H1 (cell line): Measurements from ENCODE around the gene PAX9. TPM values are rescaled to one million over a fixed set of nuclear protein-coding genes. Genes with fewer than 3 reads are reported as not detected.

Experiments used
- CTCF ChIA-PET: fragments of 300-600 bp; sonication (Branson Sonifier 250); formaldehyde crosslinking; loops from one replicate; lab custom pipeline; 2021; ENCODE audit not compliant: partially characterized antibody; lab: Charles Lee
- POLR2A ChIA-PET: fragments of 300-600 bp; sonication (Branson Sonifier 250); formaldehyde crosslinking; loops from one replicate; lab custom pipeline; 2021; ENCODE audit warnings: inconsistent platforms; ENCODE audit not compliant: partially characterized antibody; lab: Charles Lee
- DNase-seq, 2 experiments: peaks; one replicate each; pipeline versions ENCODE4 v3.0.0 to v3.0.0-alpha.2; 2010 to 2022; ENCODE audit warnings: low spot score in 2 of 2, low read depth in 1 of 2, mixed read lengths in 1 of 2
- FAIRE-seq: peaks from 2 replicates; lab custom pipeline; 2011; peaks lifted over from hg19 to GRCh38; lab: Jason Lieb, UNC
- H2AFZ ChIP-seq: 2 replicates; pipeline ENCODE4 v1.8.1; 2012; ENCODE audit warnings: low read length, inconsistent platforms
- H2AK5ac ChIP-seq: 2 replicates; pipeline ENCODE4 v1.6.1; 2013; ENCODE audit warnings: low read depth, low read length
- H2BK120ac ChIP-seq: replicated peaks from 2 replicates; pipeline ENCODE3; 2013; ENCODE audit warnings: low read depth, low read length, inconsistent platforms
- H2BK12ac ChIP-seq: 2 replicates; pipeline ENCODE4 v1.6.1; 2013; ENCODE audit warnings: low read depth, low read length
- H2BK15ac ChIP-seq: 2 replicates; pipeline ENCODE4 v1.6.1; 2013; ENCODE audit warnings: low read length
- H2BK20ac ChIP-seq: 2 replicates; pipeline ENCODE4 v1.6.1; 2013; ENCODE audit warnings: low read length
- H2BK5ac ChIP-seq: 2 replicates; pipeline ENCODE4 v1.6.1; 2013; ENCODE audit warnings: low read depth, low read length
- H3K14ac ChIP-seq: 2 replicates; pipeline ENCODE4 v1.6.1; 2013; ENCODE audit warnings: inconsistent platforms; ENCODE audit not compliant: insufficient read length
- H3K18ac ChIP-seq: 2 replicates; pipeline ENCODE4 v1.6.1; 2013; ENCODE audit warnings: low read length; ENCODE audit errors: extremely low read depth
- H3K23ac ChIP-seq: 2 replicates; pipeline ENCODE4 v1.6.1; 2013; ENCODE audit warnings: inconsistent platforms; ENCODE audit not compliant: insufficient read length
- H3K23me2 ChIP-seq: 2 replicates; pipeline ENCODE4 v1.6.1; 2013; ENCODE audit warnings: low read depth, low read length
- H3K27ac ChIP-seq: 2 replicates; pipeline ENCODE4 v1.6.1; 2011; ENCODE audit warnings: low read depth, low read length, inconsistent platforms
- H3K27me3 ChIP-seq, 4 experiments: replicated peaks in 1 of 4; 1 replicate in 1 of 4; 2 replicates in 3 of 4; pipeline versions ENCODE4 v1.6.1 to v1.8.1; 2011 to 2013; ENCODE audit warnings: low read length in 3 of 4, mild to moderate bottlenecking in 3 of 4, inconsistent platforms in 2 of 4, mixed read lengths in 2 of 4, moderate library complexity in 1 of 4; ENCODE audit not compliant: control insufficient read depth in 3 of 4, insufficient read depth in 3 of 4; ENCODE audit errors: extremely low read depth in 1 of 4
- H3K36me3 ChIP-seq, 4 experiments: 2 replicates each; pipeline versions ENCODE4 v1.6.1 to v1.8.1; 2011 to 2013; ENCODE audit warnings: mild to moderate bottlenecking in 4 of 4, low read length in 3 of 4, moderate library complexity in 2 of 4, control low read depth in 1 of 4, inconsistent platforms in 1 of 4; ENCODE audit not compliant: insufficient read depth in 4 of 4, control insufficient read depth in 2 of 4
- H3K4ac ChIP-seq: replicated peaks from 2 replicates; pipeline ENCODE3; 2013; ENCODE audit warnings: low read length, low read depth, mixed read lengths, inconsistent platforms; ENCODE audit not compliant: insufficient read length
- H3K4me1 ChIP-seq, 4 experiments: replicated peaks in 1 of 4; 1 replicate in 1 of 4; 2 replicates in 3 of 4; pipeline versions ENCODE4 v1.6.1 to v1.8.1; 2011 to 2013; ENCODE audit warnings: low read length in 3 of 4, inconsistent platforms in 2 of 4, mixed read lengths in 1 of 4; ENCODE audit not compliant: insufficient read depth in 4 of 4, control insufficient read depth in 3 of 4
- H3K4me2 ChIP-seq, 2 experiments: 2 replicates each; pipeline versions ENCODE4 v1.6.1 to v1.8.1; 2011 to 2013; ENCODE audit warnings: low read depth in 2 of 2, low read length in 2 of 2, control low read depth in 1 of 2, inconsistent platforms in 1 of 2, mild to moderate bottlenecking in 1 of 2; ENCODE audit not compliant: insufficient read depth in 1 of 2
- H3K4me3 ChIP-seq, 4 experiments: fragments of 200-600, 300-600 bp in 1 of 4; sonication (generic), shearing (Covaris generic), sonication (Bioruptor Twin) in 1 of 4; 2 replicates each; pipeline versions ENCODE4 v1.5.1 to v1.8.1; 2011 to 2016; ENCODE audit warnings: low read length in 4 of 4, low read depth in 3 of 4, control low read depth in 2 of 4, inconsistent platforms in 2 of 4, mild to moderate bottlenecking in 2 of 4, mixed read lengths in 1 of 4, moderate library complexity in 1 of 4; ENCODE audit not compliant: insufficient read depth in 2 of 4; ENCODE audit errors: extremely low read depth in 1 of 4
- H3K56ac ChIP-seq: replicated peaks from 2 replicates; pipeline ENCODE3; 2013; ENCODE audit warnings: low read depth, mild to moderate bottlenecking, mixed read lengths, low read length, inconsistent platforms; ENCODE audit not compliant: insufficient read length
- H3K79me1 ChIP-seq: 2 replicates; pipeline ENCODE4 v1.6.1; 2013; ENCODE audit warnings: low read depth, low read length, control low read depth
- H3K79me2 ChIP-seq, 2 experiments: 2 replicates each; pipeline versions ENCODE4 v1.6.1 to v1.8.1; 2012 to 2013; ENCODE audit warnings: low read length in 2 of 2, mild to moderate bottlenecking in 2 of 2, inconsistent platforms in 1 of 2; ENCODE audit not compliant: insufficient read depth in 2 of 2, control insufficient read depth in 1 of 2
- H3K9ac ChIP-seq, 4 experiments: replicated peaks in 1 of 4; 1 replicate in 1 of 4; 2 replicates in 3 of 4; pipeline versions ENCODE4 v1.6.1 to v1.8.1; 2011 to 2013; ENCODE audit warnings: low read depth in 3 of 4, low read length in 3 of 4, control low read depth in 2 of 4, mild to moderate bottlenecking in 2 of 4, moderate library complexity in 2 of 4, inconsistent platforms in 1 of 4; ENCODE audit errors: extremely low read depth in 1 of 4
- H3K9me3 ChIP-seq, 2 experiments: 2 replicates each; pipeline versions ENCODE4 v1.6.1 to v1.8.1; 2012 to 2013; ENCODE audit warnings: mild to moderate bottlenecking in 2 of 2, moderate library complexity in 2 of 2, control low read depth in 1 of 2, inconsistent platforms in 1 of 2, low read depth in 1 of 2, low read length in 1 of 2, mixed read lengths in 1 of 2; ENCODE audit not compliant: insufficient read depth in 2 of 2
- H4K20me1 ChIP-seq, 2 experiments: replicated peaks in 1 of 2; 2 replicates each; pipeline versions ENCODE3 to v1.8.1; 2011 to 2013; ENCODE audit warnings: inconsistent platforms in 2 of 2, low read length in 2 of 2, mild to moderate bottlenecking in 1 of 2; ENCODE audit not compliant: insufficient read depth in 2 of 2, control insufficient read depth in 1 of 2
- H4K5ac ChIP-seq: 2 replicates; pipeline ENCODE4 v1.6.1; 2013; ENCODE audit warnings: low read length, low read depth, mixed read lengths, inconsistent platforms; ENCODE audit not compliant: insufficient read length
- H4K8ac ChIP-seq: 2 replicates; pipeline ENCODE4 v1.8.0; 2013; ENCODE audit warnings: mild to moderate bottlenecking, moderate library complexity, low read length, inconsistent platforms; ENCODE audit not compliant: insufficient read depth; ENCODE audit errors: extremely low read depth
- H4K91ac ChIP-seq: replicated peaks from 2 replicates; pipeline ENCODE3; 2013; ENCODE audit warnings: low read length, mixed read lengths, inconsistent platforms; ENCODE audit not compliant: insufficient read length
- BACH1 ChIP-seq: IDR thresholded peaks from 2 replicates; pipeline ENCODE4 v1.6.1; 2012; ENCODE audit warnings: low read length, improper control_type of control experiment
- BRCA1 ChIP-seq: IDR thresholded peaks from 2 replicates; pipeline ENCODE4 v1.6.1; 2012; ENCODE audit warnings: low read depth, low read length, improper control_type of control experiment
- CBX5 ChIP-seq: fragments of 300-800, 300-1000 bp; sonication (generic); IDR thresholded peaks from 2 replicates; pipeline ENCODE4 v1.7.1; 2016; ENCODE audit warnings: antibody characterized with exemption, low read length, low read depth
- CHD1 ChIP-seq: IDR thresholded peaks from 2 replicates; pipeline ENCODE4 v1.6.1; 2012; ENCODE audit warnings: low read depth, low read length, improper control_type of control experiment
- CREB1 ChIP-seq: IDR thresholded peaks from 2 replicates; pipeline ENCODE4 v1.6.1; 2012; ENCODE audit warnings: inconsistent platforms
- FOSL1 ChIP-seq: IDR thresholded peaks from 2 replicates; pipeline ENCODE4 v1.6.1; 2011; ENCODE audit warnings: mild to moderate bottlenecking, low read depth, low read length, moderate library complexity; ENCODE audit not compliant: insufficient read depth
- JUND ChIP-seq: IDR thresholded peaks from 2 replicates; pipeline ENCODE4 v1.6.1; 2011; ENCODE audit warnings: mild to moderate bottlenecking, improper control_type of control experiment, low read length
- SIN3A ChIP-seq, 2 experiments: IDR thresholded peaks in 1 of 2; conservative IDR thresholded peaks in 1 of 2; 2 replicates each; pipeline ENCODE4 v1.6.1; 2011 to 2012; ENCODE audit warnings: low read length in 2 of 2, improper control_type of control experiment in 1 of 2, low read depth in 1 of 2, mild to moderate bottlenecking in 1 of 2
- TAF7 ChIP-seq: optimal IDR thresholded peaks from 2 replicates; pipeline ENCODE3; 2011; ENCODE audit warnings: low read depth, mild to moderate bottlenecking, inconsistent platforms, low read length, moderate library complexity, borderline replicate concordance
- WGBS, 2 experiments: shearing (Covaris generic) in 1 of 2; methylation state at CpG; one replicate each; pipeline versions ENCODE4 v1.1.6 to v1.1.7; 2013 to 2015; ENCODE audit warnings: low lambda C conversion rate in 2 of 2, mixed read lengths in 2 of 2, inconsistent platforms in 1 of 2, low coverage in 1 of 2, missing lambda C conversion rate in 1 of 2; ENCODE audit not compliant: insufficient replicate concordance in 2 of 2, insufficient coverage in 1 of 2, insufficient read length in 1 of 2; ENCODE audit errors: extremely low coverage in 1 of 2, missing lambda C conversion rate in 1 of 2; 5-methylcytosine and 5-hydroxymethylcytosine counted together
- long read RNA-seq, 2 experiments: library from RNA in 1 of 2; library from capped mRNA in 1 of 2; stranded (forward); transcript quantifications; one replicate each; pipeline ENCODE4 v2.0.0, GENCODE V29; 2021; ENCODE audit warnings: inconsistent platforms in 1 of 2
- polyA minus RNA-seq, 3 experiments: library from RNA; depleted of rRNA, polyadenylated mRNA; stranded (reverse); fragments of >200 nt; gene quantifications; 1 replicate in 2 of 3; 2 replicates in 1 of 3; pipeline ENCODE4 v1.2.3, GENCODE V29; 2011
- polyA plus RNA-seq, 7 experiments: library from polyadenylated mRNA; depleted of rRNA in 3 of 7; stranded (reverse) in 5 of 7; unstranded in 2 of 7; fragments of >200 nt in 5 of 7; fragments of 200-250 nt in 2 of 7; gene quantifications; 1 replicate in 5 of 7; 2 replicates in 1 of 7; 4 replicates in 1 of 7; pipeline versions ENCODE4 v1.2.1 to v1.2.3, GENCODE V29; 2011 to 2013; ENCODE audit warnings: missing spikeins in 2 of 7, mixed read lengths in 2 of 7
- total RNA-seq: library from RNA; stranded (reverse); fragmentation: NEBNext Ultra II Directional; extraction: Animal tissue kit (Norgen Biotek cat#: 25700); gene quantifications from 2 replicates; pipeline ENCODE4 v1.2.1, GENCODE V29; 2021

The PAX9 gene
- total RNA-seq: not detected in 2 replicates
- polyA plus RNA-seq (2011; rRNA removed): 0.05 TPM in 1 of 2 replicates, not detected in the other
- polyA plus RNA-seq (2011; cell fraction: cytosol; rRNA removed): not detected
- not detected for polyA plus RNA-seq (2011; cell fraction: nucleus; rRNA removed)
- 0.20 to 0.35 TPM (median 0.22 TPM) in 4 replicates for polyA plus RNA-seq (2012, experiment 1 of 2)
- 0.04 TPM for polyA plus RNA-seq (2012, experiment 2 of 2)
- polyA plus RNA-seq (2013, experiment 1 of 2): 0.02 TPM
- polyA plus RNA-seq (2013, experiment 2 of 2): not detected
- not detected in 2 replicates for polyA minus RNA-seq (2011; rRNA and poly(A)+ RNA removed)
- polyA minus RNA-seq (2011; cell fraction: cytosol; rRNA and poly(A)+ RNA removed): not detected
- polyA minus RNA-seq (2011; cell fraction: nucleus; rRNA and poly(A)+ RNA removed): not detected
- long read RNA-seq, experiment 1: 0 reads
- long read RNA-seq, experiment 2: 0 reads

DNA sequence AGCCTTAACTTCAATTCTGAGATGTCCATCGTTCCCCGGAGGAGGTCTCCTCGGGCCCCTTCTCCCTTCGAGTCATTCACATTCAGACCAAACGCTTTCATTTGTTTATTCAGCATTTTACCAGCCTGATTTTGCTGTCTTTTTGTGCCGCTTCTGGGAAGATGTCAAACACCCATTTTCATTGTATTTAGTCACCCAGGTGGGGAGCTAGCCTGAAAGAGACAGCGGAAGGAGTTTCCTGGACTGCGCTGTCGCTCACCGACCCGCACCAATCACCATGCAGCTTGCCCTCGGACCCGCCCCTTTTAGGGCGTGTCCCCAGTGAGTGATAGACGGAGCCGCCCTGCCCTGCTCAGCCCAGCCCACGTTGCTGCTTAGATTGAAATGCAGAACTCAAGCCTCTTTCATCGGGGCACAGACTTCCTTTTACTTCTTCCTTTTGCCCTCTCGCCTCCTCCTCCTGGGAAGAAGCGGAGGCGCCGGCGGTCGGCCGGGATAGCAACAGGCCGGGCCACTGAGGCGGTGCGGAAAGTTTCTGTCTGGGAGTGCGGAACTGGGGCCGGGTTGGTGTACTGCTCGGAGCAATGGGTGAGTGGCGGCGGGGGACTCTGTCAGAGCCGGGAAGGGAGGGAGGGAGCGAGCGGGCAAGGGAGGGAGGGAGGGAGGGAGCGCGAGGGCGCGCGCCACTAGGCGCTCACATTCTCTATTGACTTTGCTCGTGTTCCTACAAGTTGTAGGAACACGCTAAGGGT is at the start of gene PAX9:
TSS of gene PAX9 (plus strand) at position 355 of the 752 bp plus-strand sequence. CDS start at position 585, 230 bp downstream.
- Histone ChIP-seq H3K4me3 (peak within 1 kb of the TSS; percentile 25 to 62 (median 38); a peak in 7 of 8 replicates), H3K23ac (no peak within 1 kb of the TSS), H3K79me2 (no peaks in the 10 kb centered on the region), H4K91ac (no peak within 1 kb of the TSS), H2BK20ac (peak within 1 kb of the TSS; percentile 72; the same call in 1 of the 2 replicates), H4K5ac (no peak within 1 kb of the TSS), H2AK5ac (no peak within 1 kb of the TSS), H3K14ac (no peak within 1 kb of the TSS), H3K56ac (no peak within 1 kb of the TSS), H3K18ac (no peak within 1 kb of the TSS), H3K27me3 (peaks cover 91 to 99% (median 94%) of the 10 kb centered on the region in 4 experiments), H3K9ac (no peak within 1 kb of the TSS), H2BK120ac (no peak within 1 kb of the TSS), H2BK15ac (no peak within 1 kb of the TSS), H2BK12ac (peak within 1 kb of the TSS; percentile 84; the same call in 1 of the 2 replicates), H3K36me3 (no peaks in the 10 kb centered on the region; a peak in 1 of 8 replicates), H4K20me1 (peaks cover 31 to 57% of the 10 kb centered on the region in 2 experiments), H3K4ac (no peak within 1 kb of the TSS), H3K4me2 (peak within 1 kb of the TSS; percentile 67 to 75), H2BK5ac (no peak within 1 kb of the TSS), H2AFZ (no peak within 1 kb of the TSS), H3K23me2 (peaks cover 9% of the 10 kb centered on the region; the same call in 1 of the 2 replicates), H3K79me1 (no peaks in the 10 kb centered on the region), H4K8ac (0 out of 2 replicates have a peak within 1 kb of the TSS, but pooled peaks have one; percentile 46), H3K4me1 (peaks cover 4 to 35% (median 22%) of the 10 kb centered on the region in 4 experiments), H3K9me3 (no peaks in the 10 kb centered on the region), H3K27ac (no peak within 1 kb of the TSS)
- DNase-seq: peak; percentile 92 to 96
- FAIRE-seq: peak; percentile 90
- POLR2A ChIA-PET: interaction anchor here (0.6 to 2.0 kb wide), 5 partner anchors 78 to 139 kb away, joined by 3 to 4 read pairs (median 3); no protein-coding TSS in a partner anchor
- WGBS, 2 experiments: 5% methylated on average over 33 of the region's 44 CpGs; no CpG with 5 or more reads in 1 of the 2 experiments
- CTCF ChIA-PET: interaction anchor here (1.0 to 9.9 kb wide), 5 partner anchors 14 to 282 kb away, joined by 5 to 132 read pairs (median 90); no protein-coding TSS in a partner anchor
- TF ChIP-seq BACH1: no peak
- no peak for TF ChIP-seq CHD1
- no peak for TF ChIP-seq JUND
- no peak for TF ChIP-seq TAF7
- no peak for TF ChIP-seq CBX5
- peak in 1 of 2 experiments; percentile 26; a peak in 1 of 4 replicates for TF ChIP-seq SIN3A (conservative IDR thresholded peaks at IDR 0.05 in 1 of 2, IDR thresholded peaks at IDR 0.05 in 1 of 2; ENCODE audit: low read depth in 1 of 2, low read length in 2 of 2)
- no peak for TF ChIP-seq FOSL1
- TF ChIP-seq CREB1: peak; percentile 45; the same call in 1 of the 2 replicates
- no peak for TF ChIP-seq BRCA1
